Measurements from ENCODE around the gene C6. TPM values are rescaled to one million over a fixed set of nuclear protein-coding genes. Genes with fewer than 3 reads are reported as not detected.
"Not testable (repeated sequence)": the region's sequence is repeated elsewhere in the genome, so short reads cannot be mapped to it uniquely, and the experiment has no call there.

The C6 gene
- total and polyA plus RNA-seq, 2 experiments from 2014 or later, result not detected

- Histone ChIP-seq H3K9me2 (ENCODE audit: insufficient read depth) (no peaks in the 10 kb centered on the region), H2AFZ (no peak overlapping the region), H3K36me3 (ENCODE audit: low read depth) (no peaks in the 10 kb centered on the region), H3K4me1 (ENCODE audit: insufficient read depth) (no peaks in the 10 kb centered on the region), H4K20me1 (ENCODE audit: insufficient read depth) (no peaks in the 10 kb centered on the region), H3K4me2 (ENCODE audit: unreplicated experiment) (no peak overlapping the region), H3F3A (ENCODE audit: insufficient read depth) (no peaks in the 10 kb centered on the region), H3K27me3 (replicated peaks; ENCODE audit: insufficient read depth) (no peaks in the 10 kb centered on the region), H3K79me2 (ENCODE audit: insufficient read depth) (no peaks in the 10 kb centered on the region), H3K27ac (no peak overlapping the region), H3K4me3 (no peak overlapping the region), H3K9me3 (ENCODE audit: low read depth) (no peaks in the 10 kb centered on the region), H3K9ac (no peak overlapping the region)
- in situ Hi-C loops (cut with MboI), result no loop called here
- peak; percentile 10 for DNase-seq
- WGBS, 2 experiments (ENCODE audit: low coverage in 1 of 2, low lambda C conversion rate in 2 of 2, missing lambda C conversion rate in 2 of 2), result 15 to 26% methylated on average over 5 of the region's 5 CpGs
- no peak for TF ChIP-seq EZH2phosphoT487 (IDR thresholded peaks at IDR 0.05; ENCODE audit: insufficient read depth, low read depth)
- TF ChIP-seq EZH2 (IDR thresholded peaks at IDR 0.05; ENCODE audit: insufficient read depth, poor library complexity, severe bottlenecking), result no peak
Measured at GRCh38 chr5:41193456-41194205, 19.7 kb downstream of the C6 start.

GRCh38 chr5:41191249-41191648 lies 22.1 kb downstream of the C6 start:
- Histone ChIP-seq H3K4me1 (ENCODE audit: insufficient read depth) (no peaks in the 10 kb centered on the region), H3K9me2 (ENCODE audit: insufficient read depth) (no peaks in the 10 kb centered on the region), H3K9ac (no peak overlapping the region), H3K4me2 (ENCODE audit: unreplicated experiment) (no peak overlapping the region), H3K79me2 (ENCODE audit: insufficient read depth) (no peaks in the 10 kb centered on the region), H3K36me3 (ENCODE audit: low read depth) (no peaks in the 10 kb centered on the region), H4K20me1 (ENCODE audit: insufficient read depth) (no peaks in the 10 kb centered on the region), H3K4me3 (no peak overlapping the region), H2AFZ (no peak overlapping the region), H3K27me3 (replicated peaks; ENCODE audit: insufficient read depth) (no peaks in the 10 kb centered on the region), H3F3A (ENCODE audit: insufficient read depth) (no peaks in the 10 kb centered on the region), H3K27ac (no peak overlapping the region), H3K9me3 (ENCODE audit: low read depth) (no peaks in the 10 kb centered on the region)
- 24 to 26% methylated on average over 4 of the region's 4 CpGs for WGBS, 2 experiments (ENCODE audit: low coverage in 1 of 2, low lambda C conversion rate in 2 of 2, missing lambda C conversion rate in 2 of 2)
- DNase-seq, result no peak
- in situ Hi-C loops (cut with MboI), result no loop called here
- TF ChIP-seq EZH2phosphoT487 (IDR thresholded peaks at IDR 0.05; ENCODE audit: insufficient read depth, low read depth) (no peak), EZH2 (IDR thresholded peaks at IDR 0.05; ENCODE audit: insufficient read depth, poor library complexity, severe bottlenecking) (no peak)

- Histone ChIP-seq H4K20me1 (ENCODE audit: insufficient read depth) (no peaks in the 10 kb centered on the region), H3K79me2 (ENCODE audit: insufficient read depth) (no peaks in the 10 kb centered on the region), H3K36me3 (ENCODE audit: low read depth) (no peaks in the 10 kb centered on the region), H3K4me3 (no peak overlapping the region), H3K27me3 (replicated peaks; ENCODE audit: insufficient read depth) (no peaks in the 10 kb centered on the region; the same call in 1 of the 2 replicates), H3K27ac (no peak overlapping the region), H3F3A (ENCODE audit: insufficient read depth) (no peaks in the 10 kb centered on the region), H3K4me1 (ENCODE audit: insufficient read depth) (no peaks in the 10 kb centered on the region), H2AFZ (no peak overlapping the region), H3K9ac (no peak overlapping the region), H3K4me2 (ENCODE audit: unreplicated experiment) (no peak overlapping the region), H3K9me3 (ENCODE audit: low read depth) (no peaks in the 10 kb centered on the region), H3K9me2 (ENCODE audit: insufficient read depth) (no peaks in the 10 kb centered on the region)
- no peak for DNase-seq
- WGBS, 2 experiments (ENCODE audit: low coverage in 1 of 2, low lambda C conversion rate in 2 of 2, missing lambda C conversion rate in 2 of 2), result 53% methylated on average over 1 of the region's 1 CpG
- in situ Hi-C loops (cut with MboI), result no loop called here
- TF ChIP-seq EZH2 (IDR thresholded peaks at IDR 0.05; ENCODE audit: insufficient read depth, poor library complexity, severe bottlenecking) (no peak), EZH2phosphoT487 (IDR thresholded peaks at IDR 0.05; ENCODE audit: insufficient read depth, low read depth) (no peak)
Measured at GRCh38 chr5:41186143-41186542, 27.2 kb downstream of the C6 start.

- H3K27me3 ChIP-seq (replicated peaks; ENCODE audit: insufficient read depth); H2AFZ ChIP-seq; H3K4me2 ChIP-seq (ENCODE audit: unreplicated experiment); H3K79me2 ChIP-seq (ENCODE audit: insufficient read depth); H3K36me3 ChIP-seq (ENCODE audit: low read depth); H3K9ac ChIP-seq; H3K27ac ChIP-seq; H3K9me2 ChIP-seq (ENCODE audit: insufficient read depth); H3K4me3 ChIP-seq; H4K20me1 ChIP-seq (ENCODE audit: insufficient read depth); H3F3A ChIP-seq (ENCODE audit: insufficient read depth); DNase-seq; H3K9me3 ChIP-seq (ENCODE audit: low read depth); H3K4me1 ChIP-seq (ENCODE audit: insufficient read depth); in situ Hi-C loops (cut with MboI): not testable (repeated sequence)
- whole genome bisulfite sequencing, 2 experiments (ENCODE audit: low coverage in 1 of 2, low lambda C conversion rate in 2 of 2, missing lambda C conversion rate in 2 of 2), result 0 to 4% methylated on average over 1 of the region's 1 CpG
Measured at GRCh38 chr5:41183331-41183730, 30.0 kb downstream of the C6 start.

GRCh38 chr5:41182666-41183065 lies 30.7 kb downstream of the C6 start:
- no peaks in the 10 kb centered on the region for H3K9me2 ChIP-seq (ENCODE audit: insufficient read depth)
- no peak for DNase-seq
- no peak overlapping the region for H3K4me2 ChIP-seq (ENCODE audit: unreplicated experiment)
- H3K36me3 ChIP-seq (ENCODE audit: low read depth), result no peaks in the 10 kb centered on the region
- H4K20me1 ChIP-seq (ENCODE audit: insufficient read depth), result no peaks in the 10 kb centered on the region
- no peaks in the 10 kb centered on the region for H3F3A ChIP-seq (ENCODE audit: insufficient read depth)
- H3K27me3 ChIP-seq (replicated peaks; ENCODE audit: insufficient read depth), result no peaks in the 10 kb centered on the region; the same call in 1 of the 2 replicates
- no peaks in the 10 kb centered on the region for H3K4me1 ChIP-seq (ENCODE audit: insufficient read depth)
- in situ Hi-C loops (cut with MboI), result no loop called here
- no peaks in the 10 kb centered on the region for H3K9me3 ChIP-seq (ENCODE audit: low read depth)
- H3K27ac ChIP-seq, result no peak overlapping the region
- no peak overlapping the region for H3K9ac ChIP-seq
- no peak overlapping the region for H2AFZ ChIP-seq
- H3K79me2 ChIP-seq (ENCODE audit: insufficient read depth), result no peaks in the 10 kb centered on the region
- TF ChIP-seq EZH2phosphoT487 (IDR thresholded peaks at IDR 0.05; ENCODE audit: insufficient read depth, low read depth) (no peak), EZH2 (IDR thresholded peaks at IDR 0.05; ENCODE audit: insufficient read depth, poor library complexity, severe bottlenecking) (no peak)
- no peak overlapping the region for H3K4me3 ChIP-seq

Measured in GM23248 (cell line).